Measurements from ENCODE around the gene PCGF2.

DNA sequence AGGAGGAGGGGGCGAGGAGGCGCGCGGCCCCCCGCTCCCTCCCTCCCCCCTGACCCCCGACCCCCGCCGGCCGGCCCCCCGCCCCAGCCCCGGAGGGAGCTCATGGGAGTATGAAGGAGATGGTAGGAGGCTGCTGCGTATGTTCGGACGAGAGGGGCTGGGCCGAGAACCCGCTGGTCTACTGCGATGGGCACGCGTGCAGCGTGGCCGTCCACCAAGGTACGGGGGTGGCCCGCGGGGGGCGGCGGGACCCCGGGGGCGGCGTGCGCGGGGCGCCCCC lies 42.7 kb downstream of the PCGF2 start:
- TF ChIP-seq, protein P1, sequence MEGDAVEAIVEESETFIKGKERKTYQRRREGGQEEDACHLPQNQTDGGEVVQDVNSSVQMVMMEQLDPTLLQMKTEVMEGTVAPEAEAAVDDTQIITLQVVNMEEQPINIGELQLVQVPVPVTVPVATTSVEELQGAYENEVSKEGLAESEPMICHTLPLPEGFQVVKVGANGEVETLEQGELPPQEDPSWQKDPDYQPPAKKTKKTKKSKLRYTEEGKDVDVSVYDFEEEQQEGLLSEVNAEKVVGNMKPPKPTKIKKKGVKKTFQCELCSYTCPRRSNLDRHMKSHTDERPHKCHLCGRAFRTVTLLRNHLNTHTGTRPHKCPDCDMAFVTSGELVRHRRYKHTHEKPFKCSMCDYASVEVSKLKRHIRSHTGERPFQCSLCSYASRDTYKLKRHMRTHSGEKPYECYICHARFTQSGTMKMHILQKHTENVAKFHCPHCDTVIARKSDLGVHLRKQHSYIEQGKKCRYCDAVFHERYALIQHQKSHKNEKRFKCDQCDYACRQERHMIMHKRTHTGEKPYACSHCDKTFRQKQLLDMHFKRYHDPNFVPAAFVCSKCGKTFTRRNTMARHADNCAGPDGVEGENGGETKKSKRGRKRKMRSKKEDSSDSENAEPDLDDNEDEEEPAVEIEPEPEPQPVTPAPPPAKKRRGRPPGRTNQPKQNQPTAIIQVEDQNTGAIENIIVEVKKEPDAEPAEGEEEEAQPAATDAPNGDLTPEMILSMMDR (IDR thresholded peaks at IDR 0.05 in 4 of 5, conservative IDR thresholded peaks at IDR 0.05 in 1 of 5), result no peak
- no peak for TF ChIP-seq POLR2A (IDR thresholded peaks at IDR 0.05)

Measured in gastrocnemius medialis (tissue), 4 donors.